HepG2 (cell line): Measurements from ENCODE around the gene UBR7. TPM values are rescaled to one million over a fixed set of nuclear protein-coding genes. Genes with fewer than 3 reads are reported as not detected.
"Not testable (repeated sequence)": the region's sequence is repeated elsewhere in the genome, so short reads cannot be mapped to it uniquely, and the experiment has no call there.

ENCODE experiments used
- ATAC-seq: fragments of 200-7000 bp; cut with Tn5 transposase; 3 replicates; pipeline ENCODE4 v1.9.1; 2020; ENCODE audit warnings: mild to moderate bottlenecking, moderate library complexity
- BruUV-seq: library from RNA; stranded (reverse); fragments of 400-500 nt; replicated peaks from 2 replicates; lab custom pipeline; 2021; lab: Mats Ljungman, UMichigan
- CTCF ChIA-PET: fragments of 300-600 bp; formaldehyde crosslinking; extraction: SDS; loops from one replicate; lab custom pipeline; 2021; ENCODE audit warnings: low total read pairs, inconsistent platforms, low intra/inter-chr PET ratio; lab: Yijun Ruan, JAX
- POLR2A ChIA-PET: fragments of 350-600 bp; sonication (Branson Sonifier 250); formaldehyde crosslinking; loops from one replicate; lab custom pipeline; 2020; ENCODE audit warnings: antibody characterized with exemption, inconsistent platforms; lab: Yijun Ruan, JAX
- DNase-seq: peaks from one replicate; pipeline ENCODE4 v3.0.0-alpha.2; 2015; ENCODE audit warnings: low spot score
- FAIRE-seq: peaks from 3 replicates; lab custom pipeline; 2011; peaks lifted over from hg19 to GRCh38; lab: Jason Lieb, UNC
- H2AFZ ChIP-seq: one replicate; pipeline ENCODE4 v1.6.1; 2011; ENCODE audit warnings: low read length, inconsistent platforms
- H3K27ac ChIP-seq: fragments of 300-600 bp; 3 replicates; pipeline ENCODE4 v1.8.0; 2011; ENCODE audit warnings: mixed run types, mild to moderate bottlenecking, mixed read lengths, low read length, inconsistent platforms; ENCODE audit not compliant: insufficient read depth; ENCODE audit errors: extremely low read length
- H3K27me3 ChIP-seq, 2 experiments: fragments of 200-600 bp in 1 of 2; 2 replicates in 1 of 2; 3 replicates in 1 of 2; pipeline versions ENCODE4 v1.6.0 to v1.8.0; 2011; ENCODE audit warnings: low read length in 2 of 2, mild to moderate bottlenecking in 2 of 2, moderate library complexity in 2 of 2, inconsistent platforms in 1 of 2; ENCODE audit not compliant: insufficient read depth in 2 of 2, control insufficient read depth in 1 of 2
- H3K36me3 ChIP-seq, 2 experiments: fragments of 200-600 bp in 1 of 2; replicated peaks in 1 of 2; 2 replicates in 1 of 2; 3 replicates in 1 of 2; pipeline versions ENCODE4 v1.5.1 to v1.8.0; 2011; ENCODE audit warnings: low read length in 2 of 2, inconsistent platforms in 1 of 2; ENCODE audit not compliant: insufficient read depth in 2 of 2, control insufficient read depth in 1 of 2
- H3K4me1 ChIP-seq: 2 replicates; pipeline ENCODE4 v1.5.1; 2012; ENCODE audit warnings: low read length, inconsistent platforms; ENCODE audit not compliant: insufficient read depth
- H3K4me2 ChIP-seq: 2 replicates; pipeline ENCODE4 v1.6.0; 2011; ENCODE audit warnings: low read depth, low read length, inconsistent platforms
- H3K4me3 ChIP-seq, 3 experiments: fragments of 200-600 bp in 1 of 3; sonication (generic), shearing (Covaris generic) in 1 of 3; replicated peaks in 1 of 3; 2 replicates each; pipeline ENCODE4 v1.5.1; 2011 to 2016; ENCODE audit warnings: low read length in 3 of 3, inconsistent platforms in 2 of 3, low read depth in 2 of 3, mild to moderate bottlenecking in 2 of 3, control low read depth in 1 of 3, mixed read lengths in 1 of 3; ENCODE audit not compliant: insufficient read depth in 1 of 3
- H3K79me2 ChIP-seq: one replicate; pipeline ENCODE4 v1.6.1; 2011; ENCODE audit warnings: low read length, inconsistent platforms; ENCODE audit not compliant: insufficient read depth
- H3K9ac ChIP-seq: 2 replicates; pipeline ENCODE4 v1.6.0; 2011; ENCODE audit warnings: mild to moderate bottlenecking, low read depth, low read length, inconsistent platforms; ENCODE audit not compliant: insufficient read depth
- H3K9me3 ChIP-seq: 2 replicates; pipeline ENCODE4 v1.5.1; 2012; ENCODE audit warnings: mild to moderate bottlenecking, low read length
- H4K20me1 ChIP-seq: 2 replicates; pipeline ENCODE4 v1.6.0; 2011; ENCODE audit warnings: inconsistent platforms, mild to moderate bottlenecking, low read length, moderate library complexity; ENCODE audit not compliant: insufficient read depth
- ELF4 ChIP-seq: sonication (generic); formaldehyde crosslinking; IDR thresholded peaks from 2 replicates; pipeline ENCODE4 v1.5.0; 2020; ENCODE audit warnings: missing genetic modification reagents, mild to moderate bottlenecking, moderate library complexity, borderline replicate concordance
- GPN1 ChIP-seq: sonication (generic); formaldehyde crosslinking; IDR thresholded peaks from 2 replicates; pipeline ENCODE4 v1.5.1; 2020; ENCODE audit warnings: missing genetic modification reagents, borderline replicate concordance
- NFYC ChIP-seq: IDR thresholded peaks from 2 replicates; pipeline ENCODE4 v1.6.1; 2016; ENCODE audit warnings: missing genetic modification reagents, missing compliant biosample characterization
- TFDP1 ChIP-seq: IDR thresholded peaks from 2 replicates; pipeline ENCODE4 v1.6.1; 2016; ENCODE audit warnings: missing compliant biosample characterization, missing genetic modification reagents, borderline replicate concordance
- ZBTB39 ChIP-seq: sonication (generic); formaldehyde crosslinking; IDR thresholded peaks from 2 replicates; pipeline ENCODE4 v1.5.0; 2020; ENCODE audit warnings: missing genetic modification reagents
- ZC3H4 ChIP-seq: sonication (generic); formaldehyde crosslinking; IDR thresholded peaks from 2 replicates; pipeline ENCODE4 v1.4.0; 2020; ENCODE audit warnings: missing genetic modification reagents, borderline replicate concordance
- ZNF281 ChIP-seq: sonication (generic); formaldehyde crosslinking; IDR thresholded peaks from 2 replicates; pipeline ENCODE4 v1.4.0; 2020; ENCODE audit warnings: missing genetic modification reagents, borderline replicate concordance
- ZNF670 ChIP-seq: sonication (generic); formaldehyde crosslinking; IDR thresholded peaks from 2 replicates; pipeline ENCODE4 v1.8.0; 2022; ENCODE audit warnings: mild to moderate bottlenecking, missing genetic modification reagents, borderline replicate concordance
- WGBS: methylation state at CpG from one replicate; pipeline ENCODE4 v1.1.6; 2017; ENCODE audit warnings: low lambda C conversion rate; 5-methylcytosine and 5-hydroxymethylcytosine counted together
- in situ Hi-C: cut with HindIII; loops from 2 replicates; pipeline ENCODE4 v1.10.0; 2017; ENCODE audit warnings: low pct_unique_long_range_greater_than_20kb; ENCODE audit not compliant: extremely low pct_ligation_motif_present
- intact Hi-C: fragments of 100-400 bp; cut with micrococcal nuclease; formaldehyde crosslinking; loops from one replicate; pipeline ENCODE4 v1.10.0; 2022; ENCODE audit not compliant: unreplicated experiment
- polyA plus RNA-seq, 8 experiments: library from polyadenylated mRNA; depleted of rRNA in 3 of 8; stranded (reverse) in 7 of 8; unstranded in 1 of 8; fragments of >200 nt; fragmentation: Illumina TruSeq in 4 of 8; extraction: Trizol in 4 of 8; gene quantifications; 2 replicates each; pipeline versions ENCODE4 v1.2.1 to v1.2.3, GENCODE V29; 2011 to 2016; ENCODE audit warnings: low read depth in 4 of 8, missing spikeins in 1 of 8, mixed read lengths in 1 of 8; ENCODE audit not compliant: insufficient read depth in 1 of 8
- total RNA-seq, 5 experiments: library from RNA; depleted of rRNA; stranded (reverse); fragments of >200 nt; fragmentation: Illumina TruSeq; extraction: Trizol; gene quantifications; 2 replicates each; pipeline ENCODE4 v1.2.3, GENCODE V29; 2016; ENCODE audit warnings: low read depth in 1 of 5

The UBR7 gene
- total and polyA plus RNA-seq, 2 of the 13 experiments (the other 11 are each of a cell fraction or from before 2014, with no cell fraction given), result 11.0 to 19.7 TPM

DNA sequence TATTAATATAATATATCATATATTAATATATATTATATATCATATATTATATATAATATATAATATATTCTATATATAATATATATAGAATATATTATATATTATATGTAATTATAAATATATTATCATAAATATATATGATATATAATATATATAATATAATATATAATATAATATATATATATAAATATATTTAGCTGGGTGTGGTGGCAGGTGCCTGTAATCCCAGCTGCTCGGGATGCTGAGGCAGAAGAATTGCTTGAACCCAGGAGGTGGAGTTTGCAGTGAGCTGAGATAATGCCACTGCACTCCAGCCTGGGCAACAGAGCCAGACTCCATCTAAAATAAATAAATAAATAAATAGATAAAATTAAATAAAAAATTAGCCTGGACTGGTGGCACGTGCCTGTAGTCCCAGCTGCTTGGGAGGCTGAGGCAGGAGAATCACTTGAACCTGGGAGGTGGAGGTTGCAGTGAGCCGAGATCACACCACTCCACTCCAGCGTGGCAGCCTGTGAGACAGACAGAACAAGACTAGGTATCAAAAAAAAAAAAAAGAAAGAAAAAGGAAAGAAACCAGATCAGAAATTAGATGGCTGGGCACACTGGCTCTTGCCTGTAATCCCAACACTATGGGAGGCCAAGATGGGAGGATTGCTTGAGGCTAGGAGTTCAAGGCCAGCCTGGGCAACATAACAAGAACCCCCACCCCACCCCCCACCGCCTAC is 47.3 kb upstream of the UBR7 start:
- H3K9me3 ChIP-seq, H3K27ac ChIP-seq, intact Hi-C loops, H4K20me1 ChIP-seq, DNase-seq, H3K27me3 ChIP-seq, H3K36me3 ChIP-seq, H3K4me3 ChIP-seq, H2AFZ ChIP-seq, in situ Hi-C loops, H3K79me2 ChIP-seq, FAIRE-seq, ATAC-seq, H3K9ac ChIP-seq, BruUV-seq: not testable (repeated sequence)
- 17% methylated on average over 5 of the region's 5 CpGs for WGBS
- POLR2A ChIA-PET, result interaction anchor here (0.7 kb wide), 1 partner anchor 9 kb away, joined by 3 read pairs; no protein-coding TSS in a partner anchor
- CTCF ChIA-PET, result interaction anchor here (1.1 to 2.0 kb wide), 3 partner anchors 47 to 208 kb away, joined by 3 to 8 read pairs (median 4); no protein-coding TSS in a partner anchor
- Histone ChIP-seq H3K4me1 (peaks cover 42% of the 10 kb centered on the region), H3K4me2 (peak overlapping the region; percentile 7; the same call in 1 of the 2 replicates)

DNA sequence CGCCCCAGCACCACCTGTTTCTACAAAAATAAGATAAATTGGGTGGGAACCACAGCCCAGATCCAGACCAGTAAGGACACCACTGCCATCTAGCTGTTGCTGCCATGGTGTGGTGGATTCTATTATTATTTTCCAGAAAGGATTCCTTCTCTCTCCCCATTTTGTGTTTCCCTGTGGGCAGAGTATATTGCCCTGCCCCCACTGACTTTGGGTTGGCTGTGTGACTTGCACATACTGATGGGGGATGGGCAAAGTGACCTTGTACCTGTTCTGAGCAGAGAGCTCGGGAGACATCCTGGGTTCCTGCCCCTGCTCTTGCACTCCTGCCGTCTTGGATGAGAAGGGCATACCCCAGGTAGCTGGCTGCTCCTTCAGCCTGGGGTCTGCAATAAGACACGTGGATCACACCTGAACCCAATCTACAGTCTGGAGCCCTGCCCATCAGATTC is 46.7 kb upstream of the UBR7 start:
- peak overlapping the region; percentile 53 for H3K4me2 ChIP-seq
- CTCF ChIA-PET, result interaction anchor here (1.1 to 2.0 kb wide), 3 partner anchors 47 to 209 kb away, joined by 3 to 8 read pairs (median 4); no protein-coding TSS in a partner anchor
- ATAC-seq, result peak; percentile 74
- peaks cover 44% of the 10 kb centered on the region for H3K4me1 ChIP-seq
- H3K4me3 ChIP-seq, result peak overlapping the region in 1 of 3 experiments; percentile 25; a peak in 1 of 6 replicates
- H3K79me2 ChIP-seq, result no peaks in the 10 kb centered on the region
- H3K27ac ChIP-seq, result no peak overlapping the region
- no peak for DNase-seq
- no peaks in the 10 kb centered on the region; a peak in 1 of 5 replicates for H3K27me3 ChIP-seq
- 0% methylated on average over 1 of the region's 4 CpGs for WGBS
- H3K36me3 ChIP-seq, result no peaks in the 10 kb centered on the region
- no peak overlapping the region for H3K9ac ChIP-seq
- intact Hi-C loops, result no loop called here
- POLR2A ChIA-PET, result no interaction called here
- H3K9me3 ChIP-seq, result no peaks in the 10 kb centered on the region
- peak; percentile 68 for FAIRE-seq
- no peaks in the 10 kb centered on the region for H4K20me1 ChIP-seq
- BruUV-seq, result no TSS peak
- H2AFZ ChIP-seq, result no peak overlapping the region
- in situ Hi-C loops, result no loop called here
- no peak for TF ChIP-seq ZNF670 (CRISPR knock-in tag)
- no peak for TF ChIP-seq GPN1 (CRISPR knock-in tag)
- TF ChIP-seq TFDP1, result peak; percentile 73; the same call in 1 of the 2 replicates
- no peak for TF ChIP-seq ZBTB39 (CRISPR knock-in tag)
- no peak for TF ChIP-seq ELF4 (CRISPR knock-in tag)
- no peak for TF ChIP-seq NFYC (CRISPR knock-in tag)
- peak; percentile 75; the same call in 1 of the 2 replicates for TF ChIP-seq ZNF281 (CRISPR knock-in tag)
- TF ChIP-seq ZC3H4 (CRISPR knock-in tag), result no peak
